ENCODE data around the gene KRT34. TPM values are rescaled to one million over a fixed set of nuclear protein-coding genes. Genes with fewer than 3 reads are reported as not detected.
"Not testable (repeated sequence)": the region's sequence is repeated elsewhere in the genome, so short reads cannot be mapped to it uniquely, and the experiment has no call there.

KRT34 gene
- total RNA-seq, 2 donors from 2014 or later = not detected

GRCh38 chr17:41382394-41382793, 288 bp upstream of the KRT34 start:
- no peak overlapping the region for H3K27ac ChIP-seq
- ATAC-seq (ENCODE audit: insufficient number of reproducible peaks, low FRiP score, low read depth) = no peak

GRCh38 chr17:41380091-41380490, 2.0 kb downstream of the KRT34 start:
- DNase-seq (ENCODE audit: low spot score); ATAC-seq (ENCODE audit: insufficient number of reproducible peaks, low FRiP score, low read depth); H3K4me3 ChIP-seq; H3K27ac ChIP-seq; H3K9me3 ChIP-seq; H3K27me3 ChIP-seq (replicated peaks; ENCODE audit: insufficient read depth); H3K4me1 ChIP-seq (ENCODE audit: control insufficient read depth in 1 of 2, low read depth in 2 of 2); H3K36me3 ChIP-seq: not testable (repeated sequence)

More at GRCh38 chr17:41382394-41382793, 288 bp upstream of the KRT34 start:
- Histone ChIP-seq H3K4me1 (ENCODE audit: control insufficient read depth in 1 of 2, low read depth in 2 of 2) (no peaks in the 10 kb centered on the region), H3K27me3 (replicated peaks; ENCODE audit: insufficient read depth) (no peaks in the 10 kb centered on the region), H3K4me3 (no peak overlapping the region), H3K36me3 (no peaks in the 10 kb centered on the region), H3K9me3 (peaks cover 9% of the 10 kb centered on the region)
- TF ChIP-seq CTCF (IDR thresholded peaks at IDR 0.05) = no peak
- no peak for DNase-seq (ENCODE audit: low spot score)

GRCh38 chr17:41377546-41377945, 4.6 kb downstream of the KRT34 start:
- H3K36me3 ChIP-seq = no peaks in the 10 kb centered on the region
- ATAC-seq (ENCODE audit: insufficient number of reproducible peaks, low FRiP score, low read depth) (no peak), DNase-seq (ENCODE audit: low spot score) (no peak)
- no peak overlapping the region for H3K4me3 ChIP-seq
- no peak for TF ChIP-seq CTCF (IDR thresholded peaks at IDR 0.05)
- H3K4me1 ChIP-seq (ENCODE audit: control insufficient read depth in 1 of 2, low read depth in 2 of 2) = no peaks in the 10 kb centered on the region
- no peaks in the 10 kb centered on the region for H3K27me3 ChIP-seq (replicated peaks; ENCODE audit: insufficient read depth)
- no peak overlapping the region for H3K27ac ChIP-seq
- H3K9me3 ChIP-seq = no peaks in the 10 kb centered on the region

- no peak for DNase-seq (ENCODE audit: low spot score)
- Histone ChIP-seq H3K36me3 (no peaks in the 10 kb centered on the region), H3K4me3 (no peak within 1 kb of the TSS), H3K27me3 (replicated peaks; ENCODE audit: insufficient read depth) (no peaks in the 10 kb centered on the region), H3K4me1 (ENCODE audit: control insufficient read depth in 1 of 2, low read depth in 2 of 2) (no peaks in the 10 kb centered on the region), H3K9me3 (no peaks in the 10 kb centered on the region), H3K27ac (no peak within 1 kb of the TSS)
- no peak for ATAC-seq (ENCODE audit: insufficient number of reproducible peaks, low FRiP score, low read depth)
- TF ChIP-seq CTCF (IDR thresholded peaks at IDR 0.05) = no peak
These were observed 12.4 kb downstream of the KRT34 start, which contains the start of gene KRT33B for GRCh38 chr17:41369713-41370112. Gene KRT33B, minus strand, starts transcription at chr17:41369813. Its CDS starts 63 bp downstream, at chr17:41369750.

- Histone ChIP-seq H3K9me3 (no peaks in the 10 kb centered on the region), H3K36me3 (no peaks in the 10 kb centered on the region), H3K4me3 (no peak overlapping the region), H3K4me1 (ENCODE audit: control insufficient read depth in 1 of 2, low read depth in 2 of 2) (no peaks in the 10 kb centered on the region), H3K27me3 (replicated peaks; ENCODE audit: insufficient read depth) (no peaks in the 10 kb centered on the region), H3K27ac (no peak overlapping the region)
- DNase-seq (ENCODE audit: low spot score) (no peak), ATAC-seq (ENCODE audit: insufficient number of reproducible peaks, low FRiP score, low read depth) (no peak)
- no peak for TF ChIP-seq CTCF (IDR thresholded peaks at IDR 0.05)
These were observed 13.1 kb downstream of the KRT34 start for GRCh38 chr17:41369023-41369422.

GRCh38 chr17:41367426-41368075, 14.6 kb downstream of the KRT34 start:
- Histone ChIP-seq H3K9me3 (no peaks in the 10 kb centered on the region), H3K36me3 (no peaks in the 10 kb centered on the region), H3K4me1 (ENCODE audit: control insufficient read depth in 1 of 2, low read depth in 2 of 2) (no peaks in the 10 kb centered on the region), H3K27me3 (replicated peaks; ENCODE audit: insufficient read depth) (no peaks in the 10 kb centered on the region), H3K4me3 (no peak overlapping the region), H3K27ac (no peak overlapping the region)
- no peak for TF ChIP-seq CTCF (IDR thresholded peaks at IDR 0.05)
- ATAC-seq (ENCODE audit: insufficient number of reproducible peaks, low FRiP score, low read depth) = no peak
- DNase-seq (ENCODE audit: low spot score) = no peak
